ENCODE measurements around the gene TTC34.
"Not testable (repeated sequence)": the region's sequence is repeated elsewhere in the genome, so short reads cannot be mapped to it uniquely, and the experiment has no call there.

DNA sequence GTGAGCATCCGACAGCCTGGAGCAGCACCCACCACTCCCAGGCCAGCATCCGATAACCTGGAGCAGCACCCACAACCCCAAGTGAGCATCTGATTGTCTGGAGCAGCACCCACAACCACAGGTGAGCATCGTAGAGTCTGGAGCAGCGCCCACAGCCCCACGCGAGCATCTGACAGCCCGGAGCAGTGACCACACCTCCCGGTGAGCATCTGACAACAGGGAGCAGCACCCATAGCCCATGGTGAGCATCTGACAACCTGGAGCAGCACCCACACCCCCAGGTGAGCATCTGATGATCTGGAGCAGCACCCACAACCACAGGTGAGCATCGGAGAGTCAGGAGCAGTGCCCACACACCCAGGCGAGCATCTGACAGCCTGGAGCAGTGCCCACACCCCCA lies 143.6 kb downstream of the TTC34 start:
- not testable (repeated sequence) for TF ChIP-seq CTCF, POLR2A, EP300 (IDR thresholded peaks at IDR 0.05)
